HepG2 (cell line): Measurements from ENCODE around the gene TTBK1. TPM values are rescaled to one million over a fixed set of nuclear protein-coding genes. Genes with fewer than 3 reads are reported as not detected.

Source experiments
- CTCF ChIP-seq: sonication (generic); formaldehyde crosslinking; IDR thresholded peaks from 2 replicates; pipeline ENCODE4 v1.5.0; 2020; ENCODE audit warnings: mild to moderate bottlenecking, missing genetic modification reagents, moderate library complexity
- GRHL1 ChIP-seq: sonication (generic); formaldehyde crosslinking; conservative IDR thresholded peaks from 2 replicates; pipeline ENCODE4 v1.8.0; 2022; ENCODE audit warnings: missing genetic modification reagents
- HNRNPUL1 ChIP-seq: fragments of 200-400 bp; formaldehyde crosslinking; IDR thresholded peaks from 2 replicates; pipeline ENCODE4 v1.6.1; 2017; ENCODE audit warnings: low read depth, mild to moderate bottlenecking, low read length, moderate library complexity
- ISL2 ChIP-seq: sonication (generic); formaldehyde crosslinking; IDR thresholded peaks from 2 replicates; pipeline ENCODE4 v1.5.0; 2020; ENCODE audit warnings: missing genetic modification reagents
- KLF11 ChIP-seq: IDR thresholded peaks from 2 replicates; pipeline ENCODE4 v1.6.1; 2016; ENCODE audit warnings: missing compliant biosample characterization
- NR1H2 ChIP-seq: sonication (generic); formaldehyde crosslinking; IDR thresholded peaks from 2 replicates; pipeline ENCODE4 v1.8.1; 2022; ENCODE audit warnings: low read depth, missing genetic modification reagents, borderline replicate concordance
- PRDM15 ChIP-seq: sonication (generic); formaldehyde crosslinking; IDR thresholded peaks from 2 replicates; pipeline ENCODE4 v1.4.0; 2020; ENCODE audit warnings: missing genetic modification reagents
- SNRNP70 ChIP-seq: fragments of 200-400 bp; formaldehyde crosslinking; IDR thresholded peaks from 2 replicates; pipeline ENCODE4 v1.6.1; 2017; ENCODE audit warnings: mild to moderate bottlenecking, low read depth, low read length, moderate library complexity
- TARDBP ChIP-seq: sonication (generic); formaldehyde crosslinking; IDR thresholded peaks from 2 replicates; pipeline ENCODE4 v1.8.0; 2022; ENCODE audit warnings: mild to moderate bottlenecking, missing genetic modification reagents
- YEATS2 ChIP-seq: sonication (generic); formaldehyde crosslinking; IDR thresholded peaks from 2 replicates; pipeline ENCODE4 v1.4.0; 2020; ENCODE audit warnings: missing genetic modification reagents, borderline replicate concordance
- ZBTB39 ChIP-seq: sonication (generic); formaldehyde crosslinking; IDR thresholded peaks from 2 replicates; pipeline ENCODE4 v1.5.0; 2020; ENCODE audit warnings: missing genetic modification reagents
- ZFY ChIP-seq: sonication (generic); formaldehyde crosslinking; IDR thresholded peaks from 2 replicates; pipeline ENCODE4 v1.4.0; 2020; ENCODE audit warnings: missing genetic modification reagents
- ZNF432 ChIP-seq: sonication (generic); formaldehyde crosslinking; IDR thresholded peaks from 2 replicates; pipeline ENCODE4 v1.5.0; 2020; ENCODE audit warnings: missing genetic modification reagents, mild to moderate bottlenecking, borderline replicate concordance
- ZNF556 ChIP-seq: sonication (generic); formaldehyde crosslinking; IDR thresholded peaks from 2 replicates; pipeline ENCODE4 v1.4.0; 2020; ENCODE audit warnings: mild to moderate bottlenecking, missing genetic modification reagents, borderline replicate concordance
- ZNF563 ChIP-seq: sonication (generic); formaldehyde crosslinking; IDR thresholded peaks from 2 replicates; pipeline ENCODE4 v1.8.0; 2022; ENCODE audit warnings: mild to moderate bottlenecking, moderate library complexity, missing genetic modification reagents
- ZNF597 ChIP-seq: sonication (generic); formaldehyde crosslinking; IDR thresholded peaks from 2 replicates; pipeline ENCODE4 v1.5.0; 2020; ENCODE audit warnings: missing genetic modification reagents
- ZNF784 ChIP-seq: sonication (generic); formaldehyde crosslinking; IDR thresholded peaks from 2 replicates; pipeline ENCODE4 v1.5.1; 2020; ENCODE audit warnings: missing genetic modification reagents, mild to moderate bottlenecking, borderline replicate concordance
- ZNF883 ChIP-seq: sonication (generic); formaldehyde crosslinking; IDR thresholded peaks from 2 replicates; pipeline ENCODE4 v1.5.1; 2020; ENCODE audit warnings: mild to moderate bottlenecking, missing genetic modification reagents; ENCODE audit errors: not compliant biosample characterization
- polyA plus RNA-seq, 8 experiments: library from polyadenylated mRNA; depleted of rRNA in 3 of 8; stranded (reverse) in 7 of 8; unstranded in 1 of 8; fragments of >200 nt; fragmentation: Illumina TruSeq in 4 of 8; extraction: Trizol in 4 of 8; gene quantifications; 2 replicates each; pipeline versions ENCODE4 v1.2.1 to v1.2.3, GENCODE V29; 2011 to 2016; ENCODE audit warnings: low read depth in 4 of 8, missing spikeins in 1 of 8, mixed read lengths in 1 of 8; ENCODE audit not compliant: insufficient read depth in 1 of 8
- total RNA-seq, 5 experiments: library from RNA; depleted of rRNA; stranded (reverse); fragments of >200 nt; fragmentation: Illumina TruSeq; extraction: Trizol; gene quantifications; 2 replicates each; pipeline ENCODE4 v1.2.3, GENCODE V29; 2016; ENCODE audit warnings: low read depth in 1 of 5

Gene TTBK1
- total and polyA plus RNA-seq, 2 of the 13 experiments (the other 11 are each of a cell fraction or from before 2014, with no cell fraction given), result 0.24 to 0.33 TPM

- TF ChIP-seq SNRNP70 (no peak), TARDBP (CRISPR knock-in tag) (0 out of 2 replicates have a peak, but pooled peaks have one; percentile 14), ZNF597 (CRISPR knock-in tag) (no peak), ZNF563 (CRISPR knock-in tag) (peak; percentile 18; the same call in 1 of the 2 replicates), NR1H2 (CRISPR knock-in tag) (no peak), KLF11 (CRISPR knock-in tag) (no peak), GRHL1 (no peak), YEATS2 (no peak), CTCF (CRISPR knock-in tag) (0 out of 2 replicates have a peak, but pooled peaks have one; percentile 4), ZNF784 (CRISPR knock-in tag) (no peak), HNRNPUL1 (no peak), ISL2 (no peak), ZFY (CRISPR knock-in tag) (no peak), ZBTB39 (no peak), ZNF432 (CRISPR knock-in tag) (no peak), ZNF883 (CRISPR knock-in tag) (no peak), ZNF556 (CRISPR knock-in tag) (peak; percentile 84), PRDM15 (no peak)
Measured at GRCh38 chr6:43278524-43279078, 35.3 kb downstream of the TTBK1 start (continued).
